DLD1 (cell line): ENCODE results near the gene NT5C1A.

Experiments used
- in situ Hi-C: cut with HindIII; loops from 2 replicates; pipeline ENCODE4 v1.10.0; 2017; ENCODE audit warnings: low sequenced_read_pairs

The NT5C1A gene

GRCh38 chr1:39663559-39663958 lies 8.3 kb downstream of the NT5C1A start:
- in situ Hi-C loops: no loop called here

- in situ Hi-C loops: no loop called here
Measured at GRCh38 chr1:39662861-39663260, 9.0 kb downstream of the NT5C1A start.

GRCh38 chr1:39659538-39659937 lies 12.4 kb downstream of the NT5C1A start:
- in situ Hi-C loops: no loop called here

GRCh38 chr1:39659110-39659509 lies 12.8 kb downstream of the NT5C1A start:
- in situ Hi-C loops: no loop called here

GRCh38 chr1:39657923-39658485 lies 13.9 kb downstream of the NT5C1A start:
- in situ Hi-C loops: no loop called here

GRCh38 chr1:39657402-39657801 lies 14.5 kb downstream of the NT5C1A start:
- in situ Hi-C loops: no loop called here

GRCh38 chr1:39656391-39656790 lies 15.5 kb downstream of the NT5C1A start:
- in situ Hi-C loops: no loop called here

GRCh38 chr1:39655578-39656268 lies 16.2 kb downstream of the NT5C1A start:
- in situ Hi-C loops: no loop called here

- in situ Hi-C loops: no loop called here
Measured at GRCh38 chr1:39654291-39654690, 17.6 kb downstream of the NT5C1A start.

- in situ Hi-C loops: no loop called here
Measured at GRCh38 chr1:39653546-39654031, 18.3 kb downstream of the NT5C1A start.

GRCh38 chr1:39652554-39652953 lies 19.4 kb downstream of the NT5C1A start:
- in situ Hi-C loops: no loop called here

- in situ Hi-C loops: no loop called here
Measured at GRCh38 chr1:39652105-39652504, 19.8 kb downstream of the NT5C1A start.

- in situ Hi-C loops: no loop called here
Measured at GRCh38 chr1:39650431-39650830, 21.5 kb downstream of the NT5C1A start.

- in situ Hi-C loops: no loop called here
Measured at GRCh38 chr1:39649636-39650185, 22.2 kb downstream of the NT5C1A start.

GRCh38 chr1:39648496-39648895 lies 23.4 kb downstream of the NT5C1A start:
- in situ Hi-C loops: no loop called here

- in situ Hi-C loops: no loop called here
Measured at GRCh38 chr1:39647247-39647646, 24.7 kb downstream of the NT5C1A start.

GRCh38 chr1:39646232-39647081 lies 25.4 kb downstream of the NT5C1A start:
- in situ Hi-C loops: no loop called here

- in situ Hi-C loops: no loop called here
Measured at GRCh38 chr1:39645411-39646043, 26.4 kb downstream of the NT5C1A start.

- in situ Hi-C loops: no loop called here
Measured at GRCh38 chr1:39643705-39644104, 28.2 kb downstream of the NT5C1A start.

- in situ Hi-C loops: no loop called here
Measured at GRCh38 chr1:39642796-39643195, 29.1 kb downstream of the NT5C1A start.

- in situ Hi-C loops: no loop called here
Measured at GRCh38 chr1:39640861-39641260, 31.0 kb downstream of the NT5C1A start.
